Kidney (tissue), 14 donors: ENCODE results near the gene FASTK. TPM values are rescaled to one million over a fixed set of nuclear protein-coding genes. Genes with fewer than 3 reads are reported as not detected.
A peak's percentile ranks its signal among the peaks of the same experiment; 100 is the strongest.

ENCODE experiments used
- DNase-seq, 5 donors: peaks; one replicate each; pipeline ENCODE4 v3.0.0-alpha.2; 2013 to 2020
- FAIRE-seq: peaks from 2 replicates; lab custom pipeline; 2012; peaks lifted over from hg19 to GRCh38; lab: Jason Lieb, UNC
- H3K27ac ChIP-seq, 2 donors: one replicate each; pipeline ENCODE4 v1.7.0; 2013; ENCODE audit warnings: low read depth in 2 of 2, low read length in 2 of 2, inconsistent platforms in 1 of 2
- H3K27me3 ChIP-seq: one replicate; pipeline ENCODE4 v1.7.1; 2013; ENCODE audit warnings: low read length, inconsistent platforms; ENCODE audit not compliant: control insufficient read depth, insufficient read depth
- H3K36me3 ChIP-seq, 3 donors: one replicate each; pipeline versions ENCODE4 v1.7.0 to v1.7.1; 2013; ENCODE audit warnings: low read length in 3 of 3, control low read depth in 1 of 3, inconsistent platforms in 1 of 3; ENCODE audit not compliant: insufficient read depth in 3 of 3, control insufficient read depth in 2 of 3
- H3K4me1 ChIP-seq, 3 donors: one replicate each; pipeline versions ENCODE4 v1.7.0 to v1.7.1; 2013; ENCODE audit warnings: low read length in 3 of 3, inconsistent platforms in 1 of 3, low read depth in 1 of 3; ENCODE audit not compliant: control insufficient read depth in 2 of 3, insufficient read depth in 2 of 3
- H3K4me3 ChIP-seq, 3 donors: one replicate each; pipeline versions ENCODE4 v1.7.0 to v1.8.1; 2013; ENCODE audit warnings: low read length in 3 of 3, control low read depth in 1 of 3, inconsistent platforms in 1 of 3
- H3K9ac ChIP-seq, 3 donors: one replicate each; pipeline versions ENCODE4 v1.7.0 to v1.7.1; 2013; ENCODE audit warnings: low read length in 3 of 3, control low read depth in 1 of 3, inconsistent platforms in 1 of 3
- H3K9me3 ChIP-seq, 3 donors: one replicate each; pipeline versions ENCODE4 v1.7.0 to v1.7.1; 2013; ENCODE audit warnings: low read length in 3 of 3, control low read depth in 1 of 3, inconsistent platforms in 1 of 3; ENCODE audit not compliant: control insufficient read depth in 2 of 3, insufficient read depth in 1 of 3
- CTCF ChIP-seq: IDR thresholded peaks from 3 replicates; pipeline ENCODE4 v1.5.1; 2012; ENCODE audit warnings: mild to moderate bottlenecking, moderate library complexity, borderline replicate concordance; ENCODE audit not compliant: insufficient read depth; ENCODE audit errors: extremely low read depth
- intact Hi-C: fragments of 100-400 bp; cut with DNase I; formaldehyde crosslinking; loops from one replicate; pipeline ENCODE4 v1.11.1; 2022
- polyA plus RNA-seq: library from polyadenylated mRNA; stranded (reverse); fragments of 350-450 nt; fragmentation: Illumina TruSeq; extraction: RNeasy Lipid Tissue Mini Kit (QIAGEN cat#74804); gene quantifications from one replicate; pipeline ENCODE4 v1.2.3, GENCODE V29; 2014; ENCODE audit warnings: low read depth, low replicate concordance; ENCODE audit not compliant: insufficient read depth
- total RNA-seq: library from RNA; stranded (reverse); fragmentation: NEBNext Ultra II Directional; extraction: Animal tissue kit (Norgen Biotek cat#: 25700); gene quantifications from one replicate; pipeline ENCODE4 v1.2.1, GENCODE V29; 2021
- donor health status: control.
- donor health status: control.
- donor health status: control.
- donor health status: control.
- donor health status: control.
- donor health status: DM: yes; HTN: yes; CAD: no.
- donor health status: Normal renal cell carcinoma (clear cell type).

The FASTK gene
- total and polyA plus RNA-seq, 2 donors from 2014 or later = 71.2 to 116 TPM

GRCh38 chr7:151119055-151119415, 38.4 kb upstream of the FASTK start:
- Histone ChIP-seq H3K4me3 (no peak overlapping the region), H3K4me1 (no peaks in the 10 kb centered on the region), H3K9ac (no peak overlapping the region), H3K36me3 (peaks cover 0 to 23% (median 9%) of the 10 kb centered on the region in 3 donors), H3K27me3 (no peaks in the 10 kb centered on the region), H3K9me3 (no peaks in the 10 kb centered on the region), H3K27ac (no peak overlapping the region)
- intact Hi-C loops = loop anchor here (10.0 kb wide), 1 partner anchor 214 kb away; no protein-coding TSS in a partner anchor
- DNase-seq = no peak
- no peak for FAIRE-seq
- no peak for TF ChIP-seq CTCF

GRCh38 chr7:151118108-151119054, 37.8 kb upstream of the FASTK start:
- Histone ChIP-seq H3K36me3 (peaks cover 0 to 23% (median 9%) of the 10 kb centered on the region in 3 donors), H3K27ac (no peak overlapping the region), H3K9me3 (no peaks in the 10 kb centered on the region), H3K27me3 (no peaks in the 10 kb centered on the region), H3K9ac (no peak overlapping the region), H3K4me3 (no peak overlapping the region), H3K4me1 (no peaks in the 10 kb centered on the region)
- DNase-seq (peak in 1 of 5 donors; percentile 48), FAIRE-seq (no peak)
- TF ChIP-seq CTCF = no peak
- intact Hi-C loops = loop anchor here (10.0 kb wide), 1 partner anchor 214 kb away; no protein-coding TSS in a partner anchor

GRCh38 chr7:151117565-151117964, 37.0 kb upstream of the FASTK start:
- no peak for FAIRE-seq
- no peaks in the 10 kb centered on the region for H3K9me3 ChIP-seq
- intact Hi-C loops = loop anchor here (10.0 kb wide), 1 partner anchor 213 kb away; no protein-coding TSS in a partner anchor
- H3K36me3 ChIP-seq = peaks cover 0 to 23% (median 9%) of the 10 kb centered on the region in 3 donors
- H3K4me3 ChIP-seq = no peak overlapping the region
- no peak overlapping the region for H3K27ac ChIP-seq
- no peak overlapping the region for H3K9ac ChIP-seq
- peak in 1 of 5 donors; percentile 45 for DNase-seq
- TF ChIP-seq CTCF = no peak
- H3K27me3 ChIP-seq = no peaks in the 10 kb centered on the region
- H3K4me1 ChIP-seq = no peaks in the 10 kb centered on the region
